Fibroblast of lung (primary cell): Measurements from ENCODE around the gene AP1G2. TPM values are rescaled to one million over a fixed set of nuclear protein-coding genes. Genes with fewer than 3 reads are reported as not detected.

ENCODE experiments used
- DNase-seq, 2 donors: peaks; one replicate each; pipeline versions ENCODE4 v3.0.0 to v3.0.0-alpha.2; 2010; ENCODE audit warnings: low read depth in 2 of 2
- H2AFZ ChIP-seq: 2 replicates; pipeline ENCODE4 v1.5.1; 2012; ENCODE audit warnings: low read length, control low read depth, inconsistent platforms
- H3K27ac ChIP-seq: 2 replicates; pipeline ENCODE4 v1.5.1; 2011; ENCODE audit warnings: low read length, control low read depth; ENCODE audit not compliant: insufficient read depth
- H3K27me3 ChIP-seq: 2 replicates; pipeline ENCODE4 v1.5.1; 2011; ENCODE audit warnings: mild to moderate bottlenecking, low read length; ENCODE audit not compliant: control insufficient read depth, insufficient read depth
- H3K36me3 ChIP-seq: 2 replicates; pipeline ENCODE4 v1.5.1; 2011; ENCODE audit warnings: low read length; ENCODE audit not compliant: control insufficient read depth, insufficient read depth
- H3K4me1 ChIP-seq: 2 replicates; pipeline ENCODE4 v1.5.1; 2011; ENCODE audit warnings: low read length; ENCODE audit not compliant: control insufficient read depth, insufficient read depth; ENCODE audit errors: extremely low read depth
- H3K4me2 ChIP-seq: 2 replicates; pipeline ENCODE4 v1.5.1; 2011; ENCODE audit warnings: low read length, control low read depth; ENCODE audit not compliant: insufficient read depth; ENCODE audit errors: extremely low read depth
- H3K4me3 ChIP-seq, 4 experiments: fragments of 200-600 bp in 1 of 4; sonication (generic) in 1 of 4; replicated peaks in 1 of 4; 2 replicates each; pipeline ENCODE4 v1.5.1; 2011 to 2016; ENCODE audit warnings: low read length in 4 of 4, low read depth in 3 of 4, mild to moderate bottlenecking in 3 of 4, control low read depth in 2 of 4, inconsistent platforms in 1 of 4, mixed read lengths in 1 of 4; ENCODE audit not compliant: insufficient read depth in 1 of 4; ENCODE audit errors: control extremely low read depth in 1 of 4
- H3K79me2 ChIP-seq: 2 replicates; pipeline ENCODE4 v1.5.1; 2012; ENCODE audit warnings: mild to moderate bottlenecking, low read length, inconsistent platforms; ENCODE audit not compliant: control insufficient read depth, insufficient read depth
- H3K9ac ChIP-seq: 2 replicates; pipeline ENCODE4 v1.5.1; 2011; ENCODE audit warnings: mild to moderate bottlenecking, low read length, control low read depth; ENCODE audit not compliant: insufficient read depth
- H3K9me3 ChIP-seq: 2 replicates; pipeline ENCODE4 v1.5.1; 2012; ENCODE audit warnings: low read depth, low read length; ENCODE audit not compliant: control insufficient read depth, insufficient read depth
- H4K20me1 ChIP-seq: 2 replicates; pipeline ENCODE4 v1.5.1; 2011; ENCODE audit warnings: low read length; ENCODE audit not compliant: control insufficient read depth, insufficient read depth; ENCODE audit errors: extremely low read depth
- CTCF ChIP-seq, 2 donors: IDR thresholded peaks in 1 of 2; conservative IDR thresholded peaks in 1 of 2; 1 replicate in 1 of 2; 2 replicates in 1 of 2; pipeline ENCODE4 v1.5.1; 2011 to 2012; ENCODE audit warnings: low read length in 2 of 2, control low read depth in 1 of 2, inconsistent platforms in 1 of 2, low read depth in 1 of 2, mild to moderate bottlenecking in 1 of 2
- EZH2 ChIP-seq: IDR thresholded peaks from 2 replicates; pipeline ENCODE4 v1.5.1; 2012; ENCODE audit warnings: low read length, control low read depth, mild to moderate bottlenecking; ENCODE audit errors: missing control alignments
- polyA plus RNA-seq, 2 donors: library from polyadenylated mRNA; depleted of rRNA in 1 of 2; stranded (reverse) in 1 of 2; unstranded in 1 of 2; fragments of >200 nt; gene quantifications; 2 replicates each; pipeline ENCODE4 v1.2.1, GENCODE V29; 2011 to 2012; ENCODE audit warnings: missing spikeins in 1 of 2
- total RNA-seq: library from RNA; depleted of rRNA; stranded (reverse); fragments of >200 nt; gene quantifications from 2 replicates; pipeline ENCODE4 v1.2.1, GENCODE V29; 2014

AP1G2 gene
- total and polyA plus RNA-seq, 2 donors (not counting 1 experiment from before 2014, with no cell fraction given): 7.9 to 9.2 TPM

- Histone ChIP-seq H2AFZ (no peak overlapping the region), H3K4me1 (no peaks in the 10 kb centered on the region), H3K4me3 (no peak overlapping the region), H3K4me2 (no peak overlapping the region), H3K9ac (no peak overlapping the region), H3K27me3 (no peaks in the 10 kb centered on the region), H3K79me2 (no peaks in the 10 kb centered on the region), H3K36me3 (no peaks in the 10 kb centered on the region), H4K20me1 (no peaks in the 10 kb centered on the region), H3K27ac (no peak overlapping the region), H3K9me3 (no peaks in the 10 kb centered on the region)
- TF ChIP-seq EZH2 (no peak), CTCF (conservative IDR thresholded peaks at IDR 0.05 in 1 of 2, IDR thresholded peaks at IDR 0.05 in 1 of 2; ENCODE audit: low read depth in 1 of 2, low read length in 2 of 2) (no peak)
- no peak for DNase-seq
Measured at GRCh38 chr14:23520899-23521533, 46.6 kb downstream of the AP1G2 start.

GRCh38 chr14:23518709-23519108, 48.9 kb downstream of the AP1G2 start:
- Histone ChIP-seq H3K36me3 (no peaks in the 10 kb centered on the region), H3K79me2 (no peaks in the 10 kb centered on the region), H3K4me1 (no peaks in the 10 kb centered on the region), H3K9ac (no peak overlapping the region), H3K9me3 (no peaks in the 10 kb centered on the region), H3K27me3 (no peaks in the 10 kb centered on the region), H4K20me1 (no peaks in the 10 kb centered on the region), H3K4me2 (no peak overlapping the region), H2AFZ (no peak overlapping the region), H3K27ac (no peak overlapping the region), H3K4me3 (no peak overlapping the region)
- DNase-seq: no peak
- no peak for TF ChIP-seq CTCF (conservative IDR thresholded peaks at IDR 0.05 in 1 of 2, IDR thresholded peaks at IDR 0.05 in 1 of 2; ENCODE audit: low read depth in 1 of 2, low read length in 2 of 2)
- TF ChIP-seq EZH2: no peak

- Histone ChIP-seq H3K4me3 (no peak overlapping the region), H2AFZ (no peak overlapping the region), H3K27me3 (no peaks in the 10 kb centered on the region), H3K79me2 (no peaks in the 10 kb centered on the region), H3K36me3 (no peaks in the 10 kb centered on the region), H3K4me2 (no peak overlapping the region), H3K4me1 (no peaks in the 10 kb centered on the region), H3K27ac (no peak overlapping the region), H3K9ac (no peak overlapping the region), H3K9me3 (no peaks in the 10 kb centered on the region), H4K20me1 (no peaks in the 10 kb centered on the region)
- no peak for TF ChIP-seq EZH2
- DNase-seq: no peak
Measured at GRCh38 chr14:23517650-23518326, 49.8 kb downstream of the AP1G2 start.
